ENCODE measurements around the gene TMEM178B. TPM values are rescaled to one million over a fixed set of nuclear protein-coding genes. Genes with fewer than 3 reads are reported as not detected.
"Not testable (repeated sequence)": the region's sequence is repeated elsewhere in the genome, so short reads cannot be mapped to it uniquely, and the experiment has no call there.

Gene TMEM178B
- total RNA-seq, 4 donors from 2014 or later: 0.15 to 1.2 (median 0.58) TPM

DNA sequence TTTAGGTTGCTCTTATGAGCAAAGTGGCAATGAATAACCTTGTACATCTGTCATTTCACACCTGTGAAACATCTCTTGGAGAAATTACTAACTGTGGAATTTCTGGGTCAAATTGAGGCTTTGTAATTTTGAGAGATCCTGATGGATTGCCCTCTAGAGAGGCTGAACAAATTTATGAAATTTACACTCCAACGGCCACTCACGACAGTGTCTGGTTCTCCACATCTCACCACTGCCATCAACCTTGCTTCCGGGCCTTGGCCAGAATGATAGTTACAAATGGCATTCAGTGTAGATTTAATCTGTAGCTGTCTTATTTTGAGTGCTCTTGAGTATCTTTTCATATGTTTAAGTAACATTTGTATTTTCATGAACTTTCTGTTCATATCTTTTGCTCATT lies 117.4 kb downstream of the TMEM178B start:
- no peak for DNase-seq (ENCODE audit: low spot score in 2 of 2)
- 92 to 93% methylated on average over 3 of the region's 3 CpGs for WGBS, 2 donors
- intact Hi-C loops (cut with DNase I; ENCODE audit: low total_unique reads): no loop called here
- H3K4me3 ChIP-seq (ENCODE audit: low read depth, poor library complexity, severe bottlenecking): no peak overlapping the region
- TF ChIP-seq, protein P1, sequence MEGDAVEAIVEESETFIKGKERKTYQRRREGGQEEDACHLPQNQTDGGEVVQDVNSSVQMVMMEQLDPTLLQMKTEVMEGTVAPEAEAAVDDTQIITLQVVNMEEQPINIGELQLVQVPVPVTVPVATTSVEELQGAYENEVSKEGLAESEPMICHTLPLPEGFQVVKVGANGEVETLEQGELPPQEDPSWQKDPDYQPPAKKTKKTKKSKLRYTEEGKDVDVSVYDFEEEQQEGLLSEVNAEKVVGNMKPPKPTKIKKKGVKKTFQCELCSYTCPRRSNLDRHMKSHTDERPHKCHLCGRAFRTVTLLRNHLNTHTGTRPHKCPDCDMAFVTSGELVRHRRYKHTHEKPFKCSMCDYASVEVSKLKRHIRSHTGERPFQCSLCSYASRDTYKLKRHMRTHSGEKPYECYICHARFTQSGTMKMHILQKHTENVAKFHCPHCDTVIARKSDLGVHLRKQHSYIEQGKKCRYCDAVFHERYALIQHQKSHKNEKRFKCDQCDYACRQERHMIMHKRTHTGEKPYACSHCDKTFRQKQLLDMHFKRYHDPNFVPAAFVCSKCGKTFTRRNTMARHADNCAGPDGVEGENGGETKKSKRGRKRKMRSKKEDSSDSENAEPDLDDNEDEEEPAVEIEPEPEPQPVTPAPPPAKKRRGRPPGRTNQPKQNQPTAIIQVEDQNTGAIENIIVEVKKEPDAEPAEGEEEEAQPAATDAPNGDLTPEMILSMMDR (IDR thresholded peaks at IDR 0.05): no peak
- TF ChIP-seq POLR2A (IDR thresholded peaks at IDR 0.05): no peak

DNA sequence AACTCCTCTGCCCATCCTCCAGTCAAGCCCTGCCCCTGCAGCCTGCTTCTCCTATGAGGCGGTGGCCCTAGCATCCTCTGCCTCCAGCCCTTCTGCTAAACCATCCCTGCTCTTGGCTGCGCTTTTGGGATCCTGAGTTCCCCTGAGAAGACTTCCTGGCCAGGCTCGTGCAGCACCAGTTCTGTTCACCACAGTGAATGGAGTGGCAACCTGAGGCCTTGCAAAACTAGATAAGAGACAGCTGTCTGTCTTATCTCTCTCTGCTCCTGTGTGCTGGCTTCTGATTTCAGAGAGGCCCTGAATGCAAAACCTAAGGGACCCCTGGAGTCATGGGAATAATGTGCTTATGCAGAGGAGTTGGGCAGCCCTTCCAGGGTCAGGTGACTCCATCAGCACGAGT lies 119.2 kb downstream of the TMEM178B start:
- intact Hi-C loops (cut with DNase I; ENCODE audit: low total_unique reads): no loop called here
- DNase-seq (ENCODE audit: low spot score in 2 of 2): no peak
- H3K4me3 ChIP-seq (ENCODE audit: low read depth, poor library complexity, severe bottlenecking): no peak overlapping the region
- TF ChIP-seq POLR2A (IDR thresholded peaks at IDR 0.05): no peak
- TF ChIP-seq, protein P1 (IDR thresholded peaks at IDR 0.05): no peak
- WGBS, 2 donors: 72 to 77% methylated on average over 4 of the region's 4 CpGs

DNA sequence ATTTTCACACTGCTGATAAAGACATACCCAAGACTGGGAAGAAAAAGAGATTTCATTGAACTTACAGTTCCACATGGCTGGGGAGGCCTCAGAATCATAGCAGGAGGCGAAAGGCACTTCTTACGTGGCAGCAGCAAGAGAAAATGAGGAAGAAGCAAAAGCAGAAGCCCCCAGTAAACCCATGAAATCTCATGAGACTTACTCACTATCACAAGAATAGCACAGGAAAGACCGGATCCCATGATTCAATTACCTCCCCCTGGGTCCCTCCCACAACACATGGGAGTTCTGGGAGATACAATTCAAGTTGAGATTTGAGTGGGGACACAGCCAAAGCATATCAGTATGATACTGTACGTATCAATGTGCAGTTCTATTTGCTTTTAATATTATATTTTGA lies 121.9 kb downstream of the TMEM178B start:
- intact Hi-C loops (cut with DNase I; ENCODE audit: low total_unique reads); H3K4me3 ChIP-seq (ENCODE audit: low read depth, poor library complexity, severe bottlenecking); DNase-seq (ENCODE audit: low spot score in 2 of 2): not testable (repeated sequence)
- 67 to 76% methylated on average over 4 of the region's 4 CpGs for WGBS, 2 donors

DNA sequence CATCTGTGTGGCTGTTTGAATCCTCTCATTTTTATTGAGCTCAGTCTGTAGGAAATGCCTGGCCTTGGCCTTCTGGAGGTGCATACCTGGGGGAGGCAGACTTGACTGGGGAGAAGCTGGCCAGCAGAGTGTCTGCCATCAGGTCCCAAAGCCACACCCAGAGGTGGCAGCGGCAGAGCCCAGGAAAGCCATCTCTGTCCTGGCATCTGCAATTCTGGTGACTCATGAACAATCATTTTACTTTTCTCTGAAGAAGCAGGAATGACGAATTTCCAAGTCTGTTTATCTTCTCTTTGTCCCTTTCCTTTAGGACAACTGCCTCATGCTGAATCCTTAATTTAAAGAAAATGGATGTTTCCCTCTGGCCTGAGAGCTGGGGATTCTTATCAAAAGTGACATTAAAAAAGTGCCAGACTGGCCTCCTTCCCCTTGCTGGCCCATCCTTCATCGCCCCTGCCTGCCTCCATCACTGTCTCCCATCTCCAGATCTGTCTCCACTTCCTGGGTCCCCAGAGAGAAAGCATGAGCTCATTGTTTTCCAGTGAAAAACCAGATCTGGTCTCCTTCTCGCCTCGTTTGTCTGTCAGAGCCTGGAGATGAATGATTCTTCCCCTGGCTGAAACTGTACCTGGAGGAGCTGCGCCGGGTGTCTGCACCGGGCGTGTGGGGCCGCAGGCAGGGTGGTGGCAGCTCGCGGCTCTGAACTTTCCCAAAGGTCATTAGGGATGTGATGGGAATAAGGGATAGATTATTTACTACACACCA lies 124.5 kb downstream of the TMEM178B start:
- intact Hi-C loops (cut with DNase I; ENCODE audit: low total_unique reads): no loop called here
- H3K4me3 ChIP-seq (ENCODE audit: low read depth, poor library complexity, severe bottlenecking): no peak overlapping the region
- TF ChIP-seq POLR2A (IDR thresholded peaks at IDR 0.05): no peak
- TF ChIP-seq, protein P1 (IDR thresholded peaks at IDR 0.05): no peak
- no peak for DNase-seq (ENCODE audit: low spot score in 2 of 2)
- WGBS, 2 donors: 58 to 59% methylated on average over 12 of the region's 12 CpGs

DNA sequence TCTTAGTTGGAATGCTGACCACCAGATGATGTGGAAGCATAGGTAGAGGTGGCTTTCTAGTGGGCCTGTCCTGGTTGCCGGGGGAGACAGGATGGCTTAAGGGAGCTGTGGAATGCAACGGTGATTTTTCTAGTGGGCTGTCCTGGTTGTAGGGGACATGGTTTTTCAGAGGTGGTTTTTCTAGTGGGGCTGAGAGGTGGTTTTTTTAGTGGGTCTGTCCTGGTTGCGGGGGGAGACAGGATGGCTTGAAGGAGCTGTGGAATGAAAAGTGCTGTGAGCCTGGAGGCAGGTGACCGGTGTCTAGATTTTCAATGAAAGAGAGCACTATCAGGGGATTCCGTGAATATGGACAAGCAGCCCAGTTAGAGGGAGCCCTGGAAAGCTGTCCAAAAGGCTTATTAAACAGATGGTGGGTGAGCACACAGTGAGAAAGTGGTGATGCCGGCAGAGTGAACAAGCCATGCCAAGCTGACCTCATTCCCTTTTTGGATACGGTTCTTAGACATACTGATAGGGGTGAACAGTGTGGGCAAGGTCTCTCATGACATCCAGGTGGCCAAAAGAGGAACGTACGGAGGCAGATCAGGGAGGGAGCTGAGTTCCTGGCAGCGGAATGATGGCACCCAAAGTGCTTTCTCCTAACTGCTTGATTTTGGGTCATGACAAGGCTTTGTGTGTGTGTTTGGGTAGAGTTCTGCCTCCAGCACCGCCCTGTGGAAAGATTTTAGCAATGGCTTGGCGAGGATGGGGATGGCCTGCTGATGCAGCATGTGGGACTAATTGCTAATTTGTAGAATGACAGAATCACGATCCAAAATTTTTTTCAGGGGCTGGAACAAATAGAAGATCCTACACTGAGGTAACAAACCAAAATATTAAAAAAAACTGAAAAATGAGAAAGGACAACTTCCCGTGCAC lies 126.6 kb downstream of the TMEM178B start:
- intact Hi-C loops (cut with DNase I; ENCODE audit: low total_unique reads): no loop called here
- TF ChIP-seq, protein P1 (IDR thresholded peaks at IDR 0.05): no peak
- TF ChIP-seq POLR2A (IDR thresholded peaks at IDR 0.05): no peak
- WGBS, 2 donors: 72 to 78% methylated on average over 14 of the region's 14 CpGs
- H3K4me3 ChIP-seq (ENCODE audit: low read depth, poor library complexity, severe bottlenecking): no peak overlapping the region
- peak in 1 of 2 donors; percentile 12 for DNase-seq (ENCODE audit: low spot score in 2 of 2)

All from lower leg skin (tissue), 4 donors.